Brain microvascular endothelial cell (primary cell): ENCODE measurements around the gene VRK3.
"Not testable (repeated sequence)": the region's sequence is repeated elsewhere in the genome, so short reads cannot be mapped to it uniquely, and the experiment has no call there.

ENCODE experiments used
- DNase-seq: peaks from one replicate; pipeline ENCODE4 v3.0.0-alpha.2; 2020
- H3K27ac ChIP-seq: fragments of 250-450 bp; sonication (Bioruptor Pico); 2 replicates; pipeline ENCODE4 v1.5.1; 2020; ENCODE audit warnings: mild to moderate bottlenecking, moderate library complexity
- H3K27me3 ChIP-seq: fragments of 250-450 bp; sonication (Bioruptor Pico); replicated peaks from 2 replicates; pipeline ENCODE4 v1.5.1; 2020; ENCODE audit warnings: mild to moderate bottlenecking
- H3K36me3 ChIP-seq: fragments of 250-450 bp; sonication (Bioruptor Pico); replicated peaks from 2 replicates; pipeline ENCODE4 v1.5.1; 2020; ENCODE audit warnings: mild to moderate bottlenecking
- H3K4me3 ChIP-seq: 2 replicates; pipeline ENCODE4 v1.5.1; 2011; ENCODE audit warnings: low read depth, mild to moderate bottlenecking, control low read depth, low read length, moderate library complexity
- in situ Hi-C: cut with HindIII; loops from 2 replicates; pipeline ENCODE4 v1.10.0; 2017; ENCODE audit warnings: low sequenced_read_pairs, low pct_ligation_motif_present
- TF ChIP-seq, protein P1 (sequence below): IDR thresholded peaks from 2 replicates; pipeline ENCODE4 v1.5.1; 2011; ENCODE audit warnings: low read depth, mild to moderate bottlenecking, moderate library complexity, low read length, control low read depth, inconsistent platforms; ENCODE audit errors: missing control alignments

VRK3 gene

DNA sequence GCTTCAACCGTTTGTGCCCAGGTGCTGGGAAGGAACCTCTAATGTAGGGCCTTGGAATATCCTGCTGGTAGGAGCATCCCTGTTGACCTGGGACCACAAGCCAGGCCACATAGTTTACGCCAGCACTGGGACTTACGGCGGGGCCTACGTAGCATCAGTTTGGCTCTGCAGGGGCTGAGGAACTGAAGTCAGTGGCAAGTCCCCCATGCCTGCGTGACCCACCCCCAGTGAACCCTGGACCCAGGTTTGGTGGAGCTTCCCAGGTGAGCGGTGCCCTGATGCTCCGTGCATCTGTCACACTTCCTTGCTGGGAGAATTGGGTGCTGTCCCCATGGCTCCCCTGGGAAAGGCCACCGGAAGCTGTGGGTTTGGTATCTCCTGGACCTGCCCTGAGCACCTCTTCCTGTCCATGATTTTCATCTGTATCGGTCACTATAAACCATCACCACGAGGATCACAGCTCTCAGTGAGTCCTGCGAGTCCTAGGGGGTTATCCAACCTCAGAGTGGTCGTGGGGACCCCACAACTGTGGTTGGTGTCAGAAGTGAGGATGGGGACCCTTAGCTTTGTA, 74.1 kb downstream of the VRK3 start:
- TF ChIP-seq, protein P1, sequence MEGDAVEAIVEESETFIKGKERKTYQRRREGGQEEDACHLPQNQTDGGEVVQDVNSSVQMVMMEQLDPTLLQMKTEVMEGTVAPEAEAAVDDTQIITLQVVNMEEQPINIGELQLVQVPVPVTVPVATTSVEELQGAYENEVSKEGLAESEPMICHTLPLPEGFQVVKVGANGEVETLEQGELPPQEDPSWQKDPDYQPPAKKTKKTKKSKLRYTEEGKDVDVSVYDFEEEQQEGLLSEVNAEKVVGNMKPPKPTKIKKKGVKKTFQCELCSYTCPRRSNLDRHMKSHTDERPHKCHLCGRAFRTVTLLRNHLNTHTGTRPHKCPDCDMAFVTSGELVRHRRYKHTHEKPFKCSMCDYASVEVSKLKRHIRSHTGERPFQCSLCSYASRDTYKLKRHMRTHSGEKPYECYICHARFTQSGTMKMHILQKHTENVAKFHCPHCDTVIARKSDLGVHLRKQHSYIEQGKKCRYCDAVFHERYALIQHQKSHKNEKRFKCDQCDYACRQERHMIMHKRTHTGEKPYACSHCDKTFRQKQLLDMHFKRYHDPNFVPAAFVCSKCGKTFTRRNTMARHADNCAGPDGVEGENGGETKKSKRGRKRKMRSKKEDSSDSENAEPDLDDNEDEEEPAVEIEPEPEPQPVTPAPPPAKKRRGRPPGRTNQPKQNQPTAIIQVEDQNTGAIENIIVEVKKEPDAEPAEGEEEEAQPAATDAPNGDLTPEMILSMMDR = no peak
- no peaks in the 10 kb centered on the region for H3K36me3 ChIP-seq
- no peak overlapping the region for H3K4me3 ChIP-seq
- H3K27ac ChIP-seq = no peak overlapping the region
- H3K27me3 ChIP-seq = no peaks in the 10 kb centered on the region
- DNase-seq = no peak
- in situ Hi-C loops = no loop called here

DNA sequence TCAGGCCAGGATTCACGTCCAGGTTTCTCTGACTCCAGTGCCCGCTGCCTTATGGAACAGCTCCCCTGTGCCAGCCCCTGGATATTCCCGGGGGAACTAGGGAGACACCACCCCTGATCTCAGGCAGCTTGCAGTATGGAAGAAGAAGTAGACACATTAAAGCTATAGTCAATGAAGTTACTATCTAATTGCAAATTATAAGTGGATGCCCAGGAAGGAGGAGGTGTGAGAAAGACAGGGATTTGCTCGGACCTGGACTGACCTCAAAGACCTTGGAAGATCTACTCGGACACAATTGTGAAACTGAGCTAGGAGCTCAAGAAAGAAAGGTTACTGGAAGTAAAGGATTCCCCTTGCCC, 74.6 kb downstream of the VRK3 start:
- in situ Hi-C loops = no loop called here
- Histone ChIP-seq H3K4me3 (no peak overlapping the region), H3K27me3 (no peaks in the 10 kb centered on the region), H3K36me3 (no peaks in the 10 kb centered on the region), H3K27ac (no peak overlapping the region)
- TF ChIP-seq, protein P1 = no peak
- no peak for DNase-seq

DNA sequence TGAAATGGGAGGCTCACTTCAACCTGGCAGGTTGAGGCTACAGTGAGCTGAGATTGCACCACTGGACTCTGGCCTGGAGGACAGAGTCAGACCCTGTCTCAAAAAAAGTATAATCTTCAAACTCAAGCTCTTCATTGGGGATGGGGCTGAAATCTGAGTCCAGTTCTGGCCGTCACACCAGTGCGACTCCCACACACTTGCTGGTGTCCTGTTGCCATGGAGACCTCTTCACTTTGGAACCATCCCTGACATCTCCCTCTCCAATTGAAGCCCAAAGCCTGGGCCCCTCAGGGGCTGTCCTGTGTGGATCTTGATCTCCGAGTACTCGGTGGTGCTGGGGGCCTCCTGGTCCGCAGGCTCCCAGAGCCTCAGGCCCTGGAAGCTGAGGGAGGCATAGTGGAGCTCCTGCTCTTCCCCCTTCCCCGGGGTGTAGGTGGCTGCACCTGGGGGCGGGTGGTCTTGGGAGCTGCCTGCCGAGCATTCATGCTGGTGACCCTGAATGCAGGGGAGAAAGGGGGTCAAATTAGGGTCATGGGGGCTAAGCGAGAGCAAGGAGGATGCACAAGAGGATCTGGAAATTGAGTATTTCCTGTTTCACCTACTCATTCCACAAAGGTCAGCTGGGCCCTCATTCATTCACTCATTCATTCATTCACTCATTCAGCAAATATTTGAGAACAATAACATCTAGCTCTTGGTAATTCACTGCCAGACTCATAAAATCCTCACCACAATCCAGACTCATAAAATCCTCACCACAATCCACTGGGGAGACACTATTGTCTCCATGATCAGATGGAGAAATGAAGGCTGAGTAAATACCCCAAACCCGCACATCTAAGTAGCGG, 75.2 kb downstream of the VRK3 start:
- TF ChIP-seq, protein P1 = no peak
- no peaks in the 10 kb centered on the region for H3K36me3 ChIP-seq
- no peak for DNase-seq
- no peaks in the 10 kb centered on the region for H3K27me3 ChIP-seq
- H3K4me3 ChIP-seq = no peak overlapping the region
- in situ Hi-C loops = no loop called here
- H3K27ac ChIP-seq = no peak overlapping the region

DNA sequence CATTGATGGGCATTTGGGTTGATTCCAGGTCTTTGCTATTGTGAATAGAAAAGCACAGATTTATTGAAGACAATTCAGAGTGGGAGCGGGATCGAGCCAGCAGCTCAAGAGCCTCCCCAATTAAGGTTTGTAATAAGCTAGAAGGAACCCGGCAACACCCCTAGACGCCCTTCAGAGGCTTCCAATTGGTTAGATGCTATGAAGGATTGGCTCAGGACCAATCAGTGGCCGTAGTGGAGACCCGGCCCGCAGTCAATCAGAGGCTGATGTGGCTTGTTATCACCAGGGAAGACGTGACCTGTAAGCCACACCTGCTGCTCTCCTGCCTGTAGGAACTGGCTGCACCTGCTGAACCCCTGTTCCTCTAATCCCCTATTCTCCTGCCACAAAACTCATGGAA, 78.8 kb downstream of the VRK3 start:
- no peak for DNase-seq
- TF ChIP-seq, protein P1 = no peak
- no peak overlapping the region for H3K27ac ChIP-seq
- H3K36me3 ChIP-seq = no peaks in the 10 kb centered on the region
- H3K4me3 ChIP-seq = no peak overlapping the region
- no peaks in the 10 kb centered on the region for H3K27me3 ChIP-seq
- in situ Hi-C loops = no loop called here

DNA sequence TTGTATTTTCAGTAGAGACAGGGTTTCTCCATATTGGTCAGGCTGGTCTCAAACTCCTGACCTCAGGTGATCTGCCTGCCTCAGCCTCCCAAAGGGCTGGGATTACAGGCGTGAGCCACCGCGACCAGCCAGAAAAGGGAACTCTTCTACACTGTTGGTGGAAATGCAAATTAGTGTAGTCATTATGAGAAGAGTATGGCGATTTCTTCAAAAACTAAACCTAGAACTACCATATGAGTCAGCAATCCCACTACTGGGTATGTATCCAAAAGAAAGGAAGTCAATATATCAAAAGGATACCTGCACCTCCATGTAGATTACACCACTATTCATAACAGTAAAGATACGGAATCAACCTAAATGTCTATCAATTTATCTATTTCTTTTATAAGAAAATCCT, 80.6 kb downstream of the VRK3 start:
- DNase-seq, H3K27me3 ChIP-seq, H3K27ac ChIP-seq, H3K36me3 ChIP-seq, H3K4me3 ChIP-seq, in situ Hi-C loops: not testable (repeated sequence)

DNA sequence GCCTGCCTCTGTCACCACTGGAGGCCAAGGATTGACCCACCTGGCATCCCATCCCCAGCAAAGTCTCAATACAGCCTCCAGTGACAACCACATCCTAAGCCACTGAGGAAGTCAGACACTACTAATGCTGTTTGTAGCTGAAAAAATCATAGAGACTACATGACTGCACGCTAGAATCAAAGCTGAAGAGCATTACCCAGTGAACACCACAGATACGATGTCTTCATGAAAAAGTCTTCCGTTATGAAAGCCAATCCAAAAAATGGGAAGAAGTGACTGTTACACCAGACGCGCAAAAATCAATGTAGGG, 84.7 kb downstream of the VRK3 start:
- no peaks in the 10 kb centered on the region for H3K27me3 ChIP-seq
- DNase-seq = no peak
- in situ Hi-C loops = no loop called here

More for the DNA sequence above, 84.7 kb downstream of the VRK3 start:
- TF ChIP-seq, protein P1 = no peak
- H3K36me3 ChIP-seq = no peaks in the 10 kb centered on the region
- H3K27ac ChIP-seq = no peak overlapping the region
- no peak overlapping the region for H3K4me3 ChIP-seq
